GM12878 (cell line): ENCODE data around the gene CFAP91. TPM values are rescaled to one million over a fixed set of nuclear protein-coding genes. Genes with fewer than 3 reads are reported as not detected.
A peak's percentile ranks its signal among the peaks of the same experiment; 100 is the strongest.

Experiments used
- ATF7 ChIP-seq: fragments of 450-650 bp; IDR thresholded peaks from 2 replicates; pipeline ENCODE4 v1.6.1; 2016; ENCODE audit warnings: low read depth, mild to moderate bottlenecking
- CREM ChIP-seq: IDR thresholded peaks from 2 replicates; pipeline ENCODE4 v1.6.1; 2014; ENCODE audit warnings: antibody characterized with exemption, low read depth
- FOS ChIP-seq: IDR thresholded peaks from 3 replicates; pipeline ENCODE4 v1.6.1; 2011; ENCODE audit warnings: borderline replicate concordance; ENCODE audit not compliant: insufficient read length; ENCODE audit errors: extremely low read depth
- GATAD2B ChIP-seq: fragments of 450-650 bp; conservative IDR thresholded peaks from 2 replicates; pipeline ENCODE4 v1.6.1; 2017; ENCODE audit warnings: low read depth, mild to moderate bottlenecking, moderate library complexity
- HDAC2 ChIP-seq: fragments of 200-600 bp; sonication (generic); IDR thresholded peaks from 2 replicates; pipeline ENCODE4 v1.6.1; 2017
- LARP7 ChIP-seq: fragments of 450-650 bp; IDR thresholded peaks from 2 replicates; pipeline ENCODE4 v1.6.1; 2017; ENCODE audit warnings: mild to moderate bottlenecking
- NR2C2 ChIP-seq: IDR thresholded peaks from 2 replicates; pipeline ENCODE4 v1.6.1; 2011; ENCODE audit warnings: borderline replicate concordance, low read depth; ENCODE audit not compliant: control insufficient read depth, insufficient read length
- RAD21 ChIP-seq: IDR thresholded peaks from 2 replicates; pipeline ENCODE4 v1.6.1; 2011; ENCODE audit warnings: mild to moderate bottlenecking, low read depth, low read length, moderate library complexity; ENCODE audit not compliant: insufficient read depth
- RCOR1 ChIP-seq: conservative IDR thresholded peaks from 2 replicates; pipeline ENCODE4 v1.6.1; 2012; ENCODE audit warnings: low read depth, low read length, improper control_type of control experiment
- RFX5 ChIP-seq: IDR thresholded peaks from 2 replicates; pipeline ENCODE4 v1.6.1; 2011; ENCODE audit warnings: low read depth, low read length, improper control_type of control experiment
- SIN3A ChIP-seq: IDR thresholded peaks from 2 replicates; pipeline ENCODE4 v1.6.1; 2012; ENCODE audit warnings: low read depth, low read length, improper control_type of control experiment
- SMAD5 ChIP-seq: IDR thresholded peaks from 2 replicates; pipeline ENCODE4 v1.6.1; 2016; ENCODE audit warnings: antibody characterized with exemption, low read depth
- TARDBP ChIP-seq: IDR thresholded peaks from 2 replicates; pipeline ENCODE4 v1.6.1; 2016; ENCODE audit warnings: borderline replicate concordance
- TBL1XR1 ChIP-seq: IDR thresholded peaks from 2 replicates; pipeline ENCODE4 v1.6.1; 2012; ENCODE audit warnings: low read depth, low read length, improper control_type of control experiment
- TCF12 ChIP-seq: IDR thresholded peaks from 2 replicates; pipeline ENCODE4 v1.6.1; 2011; ENCODE audit warnings: low read depth, mild to moderate bottlenecking, low read length
- polyA plus RNA-seq, 11 experiments: library from polyadenylated mRNA; depleted of rRNA in 4 of 11; unstranded in 6 of 11; stranded (reverse) in 5 of 11; fragments of >200 nt; fragmentation: Nextera tagmentation in 4 of 11; fragmentation: Illumina TruSeq in 1 of 11; extraction: Ambion mirVana in 4 of 11; extraction: Trizol in 1 of 11; gene quantifications; 1 replicate in 1 of 11; 2 replicates in 10 of 11; pipeline versions ENCODE4 v1.2.1 to v1.2.3, GENCODE V29; 2011 to 2016; ENCODE audit warnings: inconsistent platforms in 2 of 11, missing spikeins in 2 of 11, low read depth in 1 of 11
- total RNA-seq, 4 experiments: library from RNA; depleted of rRNA in 3 of 4; stranded (reverse); fragments of >200 nt in 3 of 4; fragmentation: Illumina TruSeq in 1 of 4; extraction: Trizol in 1 of 4; gene quantifications; 2 replicates each; pipeline versions ENCODE4 v1.2.1 to v1.2.3, GENCODE V29; 2013 to 2021
- TF ChIP-seq, protein P1 (sequence below): fragments of 450-650 bp; IDR thresholded peaks from 2 replicates; pipeline ENCODE4 v1.6.1; 2018; ENCODE audit warnings: mild to moderate bottlenecking, low read depth, moderate library complexity; ENCODE audit not compliant: partially characterized antibody
- TF ChIP-seq, protein P2 (sequence below): fragments of 450-650 bp; formaldehyde crosslinking; IDR thresholded peaks from 2 replicates; pipeline ENCODE4 v1.5.0; 2022; ENCODE audit warnings: mild to moderate bottlenecking, missing genetic modification characterization
- TF ChIP-seq, protein P3 (sequence below): fragments of 150-350 bp; IDR thresholded peaks from 2 replicates; pipeline ENCODE4 v1.6.1; 2016; ENCODE audit warnings: low read depth, low read length
- TF ChIP-seq, protein P4 (sequence below), 3 experiments: IDR thresholded peaks in 2 of 3; conservative IDR thresholded peaks in 1 of 3; 2 replicates each; pipeline ENCODE4 v1.5.1; 2011; ENCODE audit warnings: low read depth in 3 of 3, low read length in 3 of 3, mild to moderate bottlenecking in 3 of 3, control low read depth in 2 of 3, moderate library complexity in 2 of 3, inconsistent platforms in 1 of 3, mixed read lengths in 1 of 3; ENCODE audit not compliant: control insufficient read depth in 2 of 3, insufficient read depth in 1 of 3; ENCODE audit errors: extremely low read depth in 1 of 3

The CFAP91 gene
- total and polyA plus RNA-seq, 10 of the 15 experiments (the other 5 are each of a cell fraction or from before 2014, with no cell fraction given): 0.03 to 2.2 (median 0.92) TPM

- TF ChIP-seq TARDBP (no peak), SIN3A (no peak), SMAD5 (no peak), FOS (no peak), CREM (peak; percentile 61; the same call in 1 of the 2 replicates), HDAC2 (no peak), GATAD2B (no peak), TBL1XR1 (no peak), TCF12 (0 out of 2 replicates have a peak, but pooled peaks have one; percentile 27), RFX5 (no peak), RCOR1 (no peak), RAD21 (no peak; the same call in 1 of the 2 replicates), LARP7 (no peak), ATF7 (peak; percentile 29; the same call in 1 of the 2 replicates), NR2C2 (no peak)
- TF ChIP-seq, protein P1, sequence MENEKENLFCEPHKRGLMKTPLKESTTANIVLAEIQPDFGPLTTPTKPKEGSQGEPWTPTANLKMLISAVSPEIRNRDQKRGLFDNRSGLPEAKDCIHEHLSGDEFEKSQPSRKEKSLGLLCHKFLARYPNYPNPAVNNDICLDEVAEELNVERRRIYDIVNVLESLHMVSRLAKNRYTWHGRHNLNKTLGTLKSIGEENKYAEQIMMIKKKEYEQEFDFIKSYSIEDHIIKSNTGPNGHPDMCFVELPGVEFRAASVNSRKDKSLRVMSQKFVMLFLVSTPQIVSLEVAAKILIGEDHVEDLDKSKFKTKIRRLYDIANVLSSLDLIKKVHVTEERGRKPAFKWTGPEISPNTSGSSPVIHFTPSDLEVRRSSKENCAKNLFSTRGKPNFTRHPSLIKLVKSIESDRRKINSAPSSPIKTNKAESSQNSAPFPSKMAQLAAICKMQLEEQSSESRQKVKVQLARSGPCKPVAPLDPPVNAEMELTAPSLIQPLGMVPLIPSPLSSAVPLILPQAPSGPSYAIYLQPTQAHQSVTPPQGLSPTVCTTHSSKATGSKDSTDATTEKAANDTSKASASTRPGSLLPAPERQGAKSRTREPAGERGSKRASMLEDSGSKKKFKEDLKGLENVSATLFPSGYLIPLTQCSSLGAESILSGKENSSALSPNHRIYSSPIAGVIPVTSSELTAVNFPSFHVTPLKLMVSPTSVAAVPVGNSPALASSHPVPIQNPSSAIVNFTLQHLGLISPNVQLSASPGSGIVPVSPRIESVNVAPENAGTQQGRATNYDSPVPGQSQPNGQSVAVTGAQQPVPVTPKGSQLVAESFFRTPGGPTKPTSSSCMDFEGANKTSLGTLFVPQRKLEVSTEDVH: no peak
- TF ChIP-seq, protein P2, sequence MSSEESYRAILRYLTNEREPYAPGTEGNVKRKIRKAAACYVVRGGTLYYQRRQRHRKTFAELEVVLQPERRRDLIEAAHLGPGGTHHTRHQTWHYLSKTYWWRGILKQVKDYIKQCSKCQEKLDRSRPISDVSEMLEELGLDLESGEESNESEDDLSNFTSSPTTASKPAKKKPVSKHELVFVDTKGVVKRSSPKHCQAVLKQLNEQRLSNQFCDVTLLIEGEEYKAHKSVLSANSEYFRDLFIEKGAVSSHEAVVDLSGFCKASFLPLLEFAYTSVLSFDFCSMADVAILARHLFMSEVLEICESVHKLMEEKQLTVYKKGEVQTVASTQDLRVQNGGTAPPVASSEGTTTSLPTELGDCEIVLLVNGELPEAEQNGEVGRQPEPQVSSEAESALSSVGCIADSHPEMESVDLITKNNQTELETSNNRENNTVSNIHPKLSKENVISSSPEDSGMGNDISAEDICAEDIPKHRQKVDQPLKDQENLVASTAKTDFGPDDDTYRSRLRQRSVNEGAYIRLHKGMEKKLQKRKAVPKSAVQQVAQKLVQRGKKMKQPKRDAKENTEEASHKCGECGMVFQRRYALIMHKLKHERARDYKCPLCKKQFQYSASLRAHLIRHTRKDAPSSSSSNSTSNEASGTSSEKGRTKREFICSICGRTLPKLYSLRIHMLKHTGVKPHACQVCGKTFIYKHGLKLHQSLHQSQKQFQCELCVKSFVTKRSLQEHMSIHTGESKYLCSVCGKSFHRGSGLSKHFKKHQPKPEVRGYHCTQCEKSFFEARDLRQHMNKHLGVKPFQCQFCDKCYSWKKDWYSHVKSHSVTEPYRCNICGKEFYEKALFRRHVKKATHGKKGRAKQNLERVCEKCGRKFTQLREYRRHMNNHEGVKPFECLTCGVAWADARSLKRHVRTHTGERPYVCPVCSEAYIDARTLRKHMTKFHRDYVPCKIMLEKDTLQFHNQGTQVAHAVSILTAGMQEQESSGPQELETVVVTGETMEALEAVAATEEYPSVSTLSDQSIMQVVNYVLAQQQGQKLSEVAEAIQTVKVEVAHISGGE (CRISPR knock-in tag): no peak
- TF ChIP-seq, protein P3, sequence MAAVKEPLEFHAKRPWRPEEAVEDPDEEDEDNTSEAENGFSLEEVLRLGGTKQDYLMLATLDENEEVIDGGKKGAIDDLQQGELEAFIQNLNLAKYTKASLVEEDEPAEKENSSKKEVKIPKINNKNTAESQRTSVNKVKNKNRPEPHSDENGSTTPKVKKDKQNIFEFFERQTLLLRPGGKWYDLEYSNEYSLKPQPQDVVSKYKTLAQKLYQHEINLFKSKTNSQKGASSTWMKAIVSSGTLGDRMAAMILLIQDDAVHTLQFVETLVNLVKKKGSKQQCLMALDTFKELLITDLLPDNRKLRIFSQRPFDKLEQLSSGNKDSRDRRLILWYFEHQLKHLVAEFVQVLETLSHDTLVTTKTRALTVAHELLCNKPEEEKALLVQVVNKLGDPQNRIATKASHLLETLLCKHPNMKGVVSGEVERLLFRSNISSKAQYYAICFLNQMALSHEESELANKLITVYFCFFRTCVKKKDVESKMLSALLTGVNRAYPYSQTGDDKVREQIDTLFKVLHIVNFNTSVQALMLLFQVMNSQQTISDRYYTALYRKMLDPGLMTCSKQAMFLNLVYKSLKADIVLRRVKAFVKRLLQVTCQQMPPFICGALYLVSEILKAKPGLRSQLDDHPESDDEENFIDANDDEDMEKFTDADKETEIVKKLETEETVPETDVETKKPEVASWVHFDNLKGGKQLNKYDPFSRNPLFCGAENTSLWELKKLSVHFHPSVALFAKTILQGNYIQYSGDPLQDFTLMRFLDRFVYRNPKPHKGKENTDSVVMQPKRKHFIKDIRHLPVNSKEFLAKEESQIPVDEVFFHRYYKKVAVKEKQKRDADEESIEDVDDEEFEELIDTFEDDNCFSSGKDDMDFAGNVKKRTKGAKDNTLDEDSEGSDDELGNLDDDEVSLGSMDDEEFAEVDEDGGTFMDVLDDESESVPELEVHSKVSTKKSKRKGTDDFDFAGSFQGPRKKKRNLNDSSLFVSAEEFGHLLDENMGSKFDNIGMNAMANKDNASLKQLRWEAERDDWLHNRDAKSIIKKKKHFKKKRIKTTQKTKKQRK: no peak
- TF ChIP-seq, protein P4, sequence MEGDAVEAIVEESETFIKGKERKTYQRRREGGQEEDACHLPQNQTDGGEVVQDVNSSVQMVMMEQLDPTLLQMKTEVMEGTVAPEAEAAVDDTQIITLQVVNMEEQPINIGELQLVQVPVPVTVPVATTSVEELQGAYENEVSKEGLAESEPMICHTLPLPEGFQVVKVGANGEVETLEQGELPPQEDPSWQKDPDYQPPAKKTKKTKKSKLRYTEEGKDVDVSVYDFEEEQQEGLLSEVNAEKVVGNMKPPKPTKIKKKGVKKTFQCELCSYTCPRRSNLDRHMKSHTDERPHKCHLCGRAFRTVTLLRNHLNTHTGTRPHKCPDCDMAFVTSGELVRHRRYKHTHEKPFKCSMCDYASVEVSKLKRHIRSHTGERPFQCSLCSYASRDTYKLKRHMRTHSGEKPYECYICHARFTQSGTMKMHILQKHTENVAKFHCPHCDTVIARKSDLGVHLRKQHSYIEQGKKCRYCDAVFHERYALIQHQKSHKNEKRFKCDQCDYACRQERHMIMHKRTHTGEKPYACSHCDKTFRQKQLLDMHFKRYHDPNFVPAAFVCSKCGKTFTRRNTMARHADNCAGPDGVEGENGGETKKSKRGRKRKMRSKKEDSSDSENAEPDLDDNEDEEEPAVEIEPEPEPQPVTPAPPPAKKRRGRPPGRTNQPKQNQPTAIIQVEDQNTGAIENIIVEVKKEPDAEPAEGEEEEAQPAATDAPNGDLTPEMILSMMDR (IDR thresholded peaks at IDR 0.05 in 2 of 3, conservative IDR thresholded peaks at IDR 0.05 in 1 of 3; ENCODE audit: control insufficient read depth in 2 of 3, extremely low read depth in 1 of 3, insufficient read depth in 1 of 3, low read depth in 3 of 3, low read length in 3 of 3): no peak; a peak in 1 of 6 replicates
These were observed 40.0 kb upstream of the CFAP91 start (continued) for GRCh38 chr3:119662604-119663373.
